ENCODE measurements around the gene MAGI3. TPM values are rescaled to one million over a fixed set of nuclear protein-coding genes. Genes with fewer than 3 reads are reported as not detected.

The MAGI3 gene
- polyA plus RNA-seq, 1 donor from 2014 or later = 10.8 TPM

- no peaks in the 10 kb centered on the region for H3K79me2 ChIP-seq (replicated peaks; ENCODE audit: insufficient read depth, low read length)
- H3K9ac ChIP-seq (ENCODE audit: low read length) = no peak overlapping the region
- TF ChIP-seq EP300 (conservative IDR thresholded peaks at IDR 0.05; ENCODE audit: poor library complexity, severe bottlenecking) (no peak), MXI1 (conservative IDR thresholded peaks at IDR 0.05; ENCODE audit: poor library complexity, severe bottlenecking) (no peak), EZH2 (IDR thresholded peaks at IDR 0.05; ENCODE audit: borderline replicate concordance, insufficient read depth, low read length, poor library complexity, severe bottlenecking) (no peak), CTCF (IDR thresholded peaks at IDR 0.05; ENCODE audit: poor library complexity, severe bottlenecking) (no peak), POLR2AphosphoS5 (IDR thresholded peaks at IDR 0.05) (no peak), TAF1 (IDR thresholded peaks at IDR 0.05; ENCODE audit: low read depth) (no peak), RAD21 (conservative IDR thresholded peaks at IDR 0.05) (no peak), SMC3 (conservative IDR thresholded peaks at IDR 0.05; ENCODE audit: poor library complexity) (no peak), REST (IDR thresholded peaks at IDR 0.05; ENCODE audit: borderline replicate concordance) (no peak)
- H3K27ac ChIP-seq (ENCODE audit: low read length) = no peak overlapping the region
- H3K9me2 ChIP-seq (ENCODE audit: insufficient read depth, low read length) = no peaks in the 10 kb centered on the region
- no peaks in the 10 kb centered on the region for H4K20me1 ChIP-seq (ENCODE audit: insufficient read depth)
- H3K27me3 ChIP-seq (ENCODE audit: insufficient read depth, low read depth, low read length) = no peaks in the 10 kb centered on the region
- H3F3A ChIP-seq (ENCODE audit: insufficient read depth, low read length, poor library complexity, severe bottlenecking) = no peaks in the 10 kb centered on the region
- no peaks in the 10 kb centered on the region for H3K36me3 ChIP-seq (ENCODE audit: insufficient read depth, low read length)
- no peak overlapping the region for H3K4me2 ChIP-seq (ENCODE audit: low read length)
- H2AFZ ChIP-seq (ENCODE audit: low read depth, low read length) = no peak overlapping the region
- no peak overlapping the region for H3K4me3 ChIP-seq (ENCODE audit: low read length)
- no peaks in the 10 kb centered on the region for H3K9me3 ChIP-seq (ENCODE audit: low read length)
Measured at GRCh38 chr1:113579256-113580018, 189.1 kb downstream of the MAGI3 start.

GRCh38 chr1:113581323-113581722, 191.0 kb downstream of the MAGI3 start:
- TF ChIP-seq TAF1 (IDR thresholded peaks at IDR 0.05; ENCODE audit: low read depth) (no peak), EZH2 (IDR thresholded peaks at IDR 0.05; ENCODE audit: borderline replicate concordance, insufficient read depth, low read length, poor library complexity, severe bottlenecking) (no peak), REST (IDR thresholded peaks at IDR 0.05; ENCODE audit: borderline replicate concordance) (no peak), CTCF (IDR thresholded peaks at IDR 0.05; ENCODE audit: poor library complexity, severe bottlenecking) (no peak)
- no peaks in the 10 kb centered on the region for H3K79me2 ChIP-seq (replicated peaks; ENCODE audit: insufficient read depth, low read length)
- no peak overlapping the region for H3K4me2 ChIP-seq (ENCODE audit: low read length)
- H3K9me2 ChIP-seq (ENCODE audit: insufficient read depth, low read length) = no peaks in the 10 kb centered on the region
- H4K20me1 ChIP-seq (ENCODE audit: insufficient read depth) = no peaks in the 10 kb centered on the region
- H3K36me3 ChIP-seq (ENCODE audit: insufficient read depth, low read length) = no peaks in the 10 kb centered on the region
- no peaks in the 10 kb centered on the region for H3K9me3 ChIP-seq (ENCODE audit: low read length)
- no peak overlapping the region for H3K9ac ChIP-seq (ENCODE audit: low read length)
- H2AFZ ChIP-seq (ENCODE audit: low read depth, low read length) = no peak overlapping the region
- H3K4me3 ChIP-seq (ENCODE audit: low read length) = no peak overlapping the region
- no peaks in the 10 kb centered on the region for H3K27me3 ChIP-seq (ENCODE audit: insufficient read depth, low read depth, low read length)
- H3K27ac ChIP-seq (ENCODE audit: low read length) = no peak overlapping the region
- no peaks in the 10 kb centered on the region for H3F3A ChIP-seq (ENCODE audit: insufficient read depth, low read length, poor library complexity, severe bottlenecking)

Data from neural cell (in vitro differentiated cells).